ENCODE results near the gene SIGLEC10. TPM values are rescaled to one million over a fixed set of nuclear protein-coding genes. Genes with fewer than 3 reads are reported as not detected.
"Not testable (repeated sequence)": the region's sequence is repeated elsewhere in the genome, so short reads cannot be mapped to it uniquely, and the experiment has no call there.

SIGLEC10 gene, protein sequence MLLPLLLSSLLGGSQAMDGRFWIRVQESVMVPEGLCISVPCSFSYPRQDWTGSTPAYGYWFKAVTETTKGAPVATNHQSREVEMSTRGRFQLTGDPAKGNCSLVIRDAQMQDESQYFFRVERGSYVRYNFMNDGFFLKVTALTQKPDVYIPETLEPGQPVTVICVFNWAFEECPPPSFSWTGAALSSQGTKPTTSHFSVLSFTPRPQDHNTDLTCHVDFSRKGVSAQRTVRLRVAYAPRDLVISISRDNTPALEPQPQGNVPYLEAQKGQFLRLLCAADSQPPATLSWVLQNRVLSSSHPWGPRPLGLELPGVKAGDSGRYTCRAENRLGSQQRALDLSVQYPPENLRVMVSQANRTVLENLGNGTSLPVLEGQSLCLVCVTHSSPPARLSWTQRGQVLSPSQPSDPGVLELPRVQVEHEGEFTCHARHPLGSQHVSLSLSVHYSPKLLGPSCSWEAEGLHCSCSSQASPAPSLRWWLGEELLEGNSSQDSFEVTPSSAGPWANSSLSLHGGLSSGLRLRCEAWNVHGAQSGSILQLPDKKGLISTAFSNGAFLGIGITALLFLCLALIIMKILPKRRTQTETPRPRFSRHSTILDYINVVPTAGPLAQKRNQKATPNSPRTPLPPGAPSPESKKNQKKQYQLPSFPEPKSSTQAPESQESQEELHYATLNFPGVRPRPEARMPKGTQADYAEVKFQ
- not detected for polyA plus RNA-seq (2013, experiment 1 of 2)
- polyA plus RNA-seq (2013, experiment 2 of 2): not detected

DNA sequence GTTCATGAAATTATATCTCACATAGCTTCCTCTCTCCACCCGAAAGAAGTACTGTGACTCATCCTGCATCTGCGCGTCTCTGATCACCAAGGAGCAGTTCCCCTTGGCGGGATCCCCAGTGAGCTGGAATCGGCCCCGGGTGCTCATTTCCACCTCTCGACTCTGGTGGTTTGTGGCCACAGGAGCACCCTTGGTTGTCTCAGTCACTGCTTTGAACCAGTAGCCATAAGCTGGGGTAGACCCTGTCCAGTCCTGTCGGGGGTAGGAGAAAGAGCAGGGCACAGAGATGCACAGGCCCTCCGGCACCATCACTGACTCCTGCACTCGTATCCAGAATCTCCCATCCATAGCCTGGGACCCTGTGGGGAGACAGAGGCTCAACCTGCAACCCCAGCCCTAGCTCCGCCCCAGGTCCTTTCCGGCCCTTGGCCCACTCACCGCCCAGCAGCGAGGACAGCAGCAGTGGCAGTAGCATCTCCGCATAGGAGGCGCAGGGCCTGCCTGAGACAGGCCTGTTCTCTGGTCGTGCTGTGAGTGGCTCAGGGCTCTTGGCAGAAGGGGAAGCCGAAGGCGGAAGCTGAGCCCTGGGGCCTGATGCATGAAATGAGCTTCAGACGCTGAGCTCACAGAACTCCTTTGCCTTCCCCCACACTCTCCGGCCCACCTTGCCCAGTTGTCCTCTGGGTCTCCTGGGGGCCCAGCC, at the start of gene SIGLEC10:
Gene SIGLEC10, minus strand, starts transcription at position 536 of the 703 bp plus-strand sequence. Its CDS starts 61 bp downstream, at position 475.
- H3K9me3 ChIP-seq (ENCODE audit: control insufficient read depth, low read length): no peaks in the 10 kb centered on the region
- H3K4me3 ChIP-seq (ENCODE audit: extremely low read depth, insufficient read depth, low read length, poor library complexity, severe bottlenecking): no peak within 1 kb of the TSS
- H3K4me1 ChIP-seq (ENCODE audit: control insufficient read depth, insufficient read depth, low read length, poor library complexity, severe bottlenecking): no peaks in the 10 kb centered on the region
- no peaks in the 10 kb centered on the region for H3K36me3 ChIP-seq (ENCODE audit: control insufficient read depth, insufficient read depth, low read length)
- H3K27ac ChIP-seq (ENCODE audit: low read depth, low read length, severe bottlenecking): no peak within 1 kb of the TSS
- WGBS, 2 experiments (ENCODE audit: insufficient coverage in 2 of 2): 86 to 87% methylated on average over 19 to 20 of the region's 21 CpGs

DNA sequence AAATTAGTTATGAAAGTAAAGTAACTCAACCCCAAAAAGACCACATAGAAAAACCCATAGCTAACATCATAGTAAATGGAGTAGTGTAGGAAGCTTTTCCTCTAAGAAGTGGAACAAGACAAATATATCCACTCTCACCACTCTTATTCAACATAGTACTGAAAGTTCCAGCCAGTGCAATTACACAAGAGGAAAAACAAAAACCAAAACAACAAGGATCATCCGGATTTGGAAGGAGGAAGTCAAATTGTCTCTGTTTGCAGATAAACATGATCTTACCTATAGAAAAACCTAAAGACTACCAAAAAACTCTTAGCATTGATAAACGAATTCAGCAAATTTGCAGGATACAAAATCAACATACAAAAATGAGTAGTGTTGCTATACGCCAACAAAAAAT, 49.3 kb upstream of the SIGLEC10 start:
- no CpG with 5 or more reads among the region's 3 CpGs for WGBS, 2 experiments (ENCODE audit: insufficient coverage in 2 of 2)

DNA sequence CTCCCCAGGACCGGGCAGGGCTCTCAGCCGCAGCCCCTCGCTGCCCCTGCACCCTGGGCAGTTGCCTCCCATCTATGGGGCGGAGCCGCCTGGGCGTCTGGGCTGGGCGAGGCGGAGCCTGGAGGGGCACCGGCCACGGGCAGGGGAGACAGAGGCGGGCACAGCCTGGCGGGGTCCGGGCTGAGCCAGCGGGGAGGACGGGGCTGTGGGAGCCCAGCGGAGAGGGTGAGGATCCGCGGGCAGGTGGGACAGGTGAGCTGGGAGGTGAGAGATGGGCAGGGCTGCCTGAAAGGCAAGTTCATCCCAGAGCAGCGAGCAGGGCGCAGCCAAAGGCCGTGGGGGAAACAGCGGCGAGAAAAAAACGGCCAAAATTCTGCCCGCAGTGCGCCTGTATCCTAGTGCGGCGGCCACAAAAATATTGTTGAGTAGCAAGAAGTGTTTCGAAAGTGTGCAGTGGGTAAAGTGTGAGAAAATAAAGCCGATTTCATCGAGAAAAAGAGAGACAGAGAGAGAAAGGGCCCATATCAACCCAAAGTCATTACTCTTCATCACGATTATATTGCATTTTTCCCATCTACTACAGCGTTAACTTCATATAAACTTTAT, 46.6 kb upstream of the SIGLEC10 start:
- not testable (repeated sequence) for H3K4me1 ChIP-seq (ENCODE audit: control insufficient read depth, insufficient read depth, low read length, poor library complexity, severe bottlenecking); H3K4me3 ChIP-seq (ENCODE audit: extremely low read depth, insufficient read depth, low read length, poor library complexity, severe bottlenecking); H3K27ac ChIP-seq (ENCODE audit: low read depth, low read length, severe bottlenecking); H3K36me3 ChIP-seq (ENCODE audit: control insufficient read depth, insufficient read depth, low read length); H3K9me3 ChIP-seq (ENCODE audit: control insufficient read depth, low read length)
- WGBS, 2 experiments (ENCODE audit: insufficient coverage in 2 of 2): 38 to 45% methylated on average over 7 to 9 of the region's 33 CpGs

More for the DNA sequence above, 49.3 kb upstream of the SIGLEC10 start:
- Histone ChIP-seq H3K27ac (ENCODE audit: low read depth, low read length, severe bottlenecking) (no peak overlapping the region), H3K4me1 (ENCODE audit: control insufficient read depth, insufficient read depth, low read length, poor library complexity, severe bottlenecking) (peaks cover 5% of the 10 kb centered on the region), H3K4me3 (ENCODE audit: extremely low read depth, insufficient read depth, low read length, poor library complexity, severe bottlenecking) (no peak overlapping the region), H3K9me3 (ENCODE audit: control insufficient read depth, low read length) (no peaks in the 10 kb centered on the region), H3K36me3 (ENCODE audit: control insufficient read depth, insufficient read depth, low read length) (no peaks in the 10 kb centered on the region)

DNA sequence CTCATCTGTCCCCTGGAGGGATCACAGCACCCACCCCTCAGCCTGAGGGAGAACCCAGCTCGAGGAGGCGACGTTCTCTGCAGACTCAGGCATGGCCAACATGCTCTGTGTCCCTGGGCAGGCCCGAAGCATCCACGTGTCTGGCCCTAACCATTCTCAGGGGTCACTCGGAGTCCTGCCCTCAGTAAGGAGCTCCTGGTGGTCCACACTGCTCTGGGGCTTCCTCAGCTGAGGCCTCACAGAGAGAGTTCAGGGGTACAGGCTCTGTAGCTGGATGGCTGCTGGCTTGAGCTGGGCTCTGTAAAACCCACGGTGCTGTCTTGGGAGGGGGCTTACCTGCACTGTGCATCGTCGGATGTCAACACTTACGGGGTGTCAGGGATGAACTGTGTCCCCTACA, 45.2 kb upstream of the SIGLEC10 start:
- WGBS, 2 experiments (ENCODE audit: insufficient coverage in 2 of 2): 87 to 94% methylated on average over 10 of the region's 10 CpGs
- Histone ChIP-seq H3K36me3 (ENCODE audit: control insufficient read depth, insufficient read depth, low read length) (no peaks in the 10 kb centered on the region), H3K27ac (ENCODE audit: low read depth, low read length, severe bottlenecking) (no peak overlapping the region), H3K4me3 (ENCODE audit: extremely low read depth, insufficient read depth, low read length, poor library complexity, severe bottlenecking) (no peak overlapping the region), H3K4me1 (ENCODE audit: control insufficient read depth, insufficient read depth, low read length, poor library complexity, severe bottlenecking) (no peaks in the 10 kb centered on the region), H3K9me3 (ENCODE audit: control insufficient read depth, low read length) (no peaks in the 10 kb centered on the region)

DNA sequence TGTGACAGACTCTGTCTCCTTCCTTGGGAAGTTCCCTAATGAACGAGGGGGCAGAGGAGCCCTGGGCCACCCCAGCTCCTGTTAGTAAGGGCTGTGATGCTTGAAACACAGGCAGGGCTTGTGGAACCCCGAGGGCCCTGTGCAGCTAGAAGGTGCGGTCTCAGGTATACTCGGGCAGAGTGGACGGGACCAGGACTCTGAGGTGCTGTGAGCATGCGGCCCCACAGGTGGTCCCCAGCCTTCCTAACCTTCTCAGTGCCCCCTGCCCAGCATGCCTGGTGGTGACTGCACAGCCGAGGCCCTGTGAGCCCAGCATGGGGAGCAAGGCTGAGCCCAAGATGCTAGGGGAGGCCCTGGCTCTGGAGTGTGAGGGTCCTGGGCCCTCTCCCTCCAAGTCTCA, 44.8 kb upstream of the SIGLEC10 start:
- Histone ChIP-seq H3K27ac (ENCODE audit: low read depth, low read length, severe bottlenecking) (no peak overlapping the region), H3K4me3 (ENCODE audit: extremely low read depth, insufficient read depth, low read length, poor library complexity, severe bottlenecking) (no peak overlapping the region), H3K9me3 (ENCODE audit: control insufficient read depth, low read length) (no peaks in the 10 kb centered on the region), H3K36me3 (ENCODE audit: control insufficient read depth, insufficient read depth, low read length) (no peaks in the 10 kb centered on the region), H3K4me1 (ENCODE audit: control insufficient read depth, insufficient read depth, low read length, poor library complexity, severe bottlenecking) (no peaks in the 10 kb centered on the region)
- WGBS, 2 experiments (ENCODE audit: insufficient coverage in 2 of 2): 84 to 86% methylated on average over 2 to 5 of the region's 7 CpGs

DNA sequence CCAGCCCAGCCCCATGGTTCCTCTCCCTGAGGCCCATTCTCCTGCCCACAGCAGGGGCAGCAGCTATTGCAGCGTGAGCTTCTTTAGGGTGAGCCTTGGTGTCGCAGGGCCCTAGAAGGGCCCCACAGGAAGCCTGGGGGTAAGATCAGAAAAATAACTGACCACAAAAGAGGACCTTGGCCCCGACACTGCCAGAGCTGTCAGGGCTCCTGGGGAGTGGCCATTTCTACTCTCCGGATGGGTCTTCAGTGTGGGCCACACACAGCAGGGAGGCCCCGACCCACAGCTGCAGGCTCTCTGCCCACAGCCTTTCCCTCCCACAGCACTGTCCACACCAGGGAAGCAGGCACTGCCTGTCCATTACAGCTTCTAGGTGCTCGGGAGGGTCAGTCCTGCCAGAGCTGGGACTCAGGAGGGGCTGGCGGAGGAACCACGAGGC, 44.3 kb upstream of the SIGLEC10 start:
- H3K9me3 ChIP-seq (ENCODE audit: control insufficient read depth, low read length): no peaks in the 10 kb centered on the region
- H3K4me1 ChIP-seq (ENCODE audit: control insufficient read depth, insufficient read depth, low read length, poor library complexity, severe bottlenecking): no peaks in the 10 kb centered on the region
- no peak overlapping the region for H3K27ac ChIP-seq (ENCODE audit: low read depth, low read length, severe bottlenecking)
- H3K4me3 ChIP-seq (ENCODE audit: extremely low read depth, insufficient read depth, low read length, poor library complexity, severe bottlenecking): no peak overlapping the region
- WGBS, 2 experiments (ENCODE audit: insufficient coverage in 2 of 2): 83 to 85% methylated on average over 5 of the region's 8 CpGs
- H3K36me3 ChIP-seq (ENCODE audit: control insufficient read depth, insufficient read depth, low read length): no peaks in the 10 kb centered on the region

DNA sequence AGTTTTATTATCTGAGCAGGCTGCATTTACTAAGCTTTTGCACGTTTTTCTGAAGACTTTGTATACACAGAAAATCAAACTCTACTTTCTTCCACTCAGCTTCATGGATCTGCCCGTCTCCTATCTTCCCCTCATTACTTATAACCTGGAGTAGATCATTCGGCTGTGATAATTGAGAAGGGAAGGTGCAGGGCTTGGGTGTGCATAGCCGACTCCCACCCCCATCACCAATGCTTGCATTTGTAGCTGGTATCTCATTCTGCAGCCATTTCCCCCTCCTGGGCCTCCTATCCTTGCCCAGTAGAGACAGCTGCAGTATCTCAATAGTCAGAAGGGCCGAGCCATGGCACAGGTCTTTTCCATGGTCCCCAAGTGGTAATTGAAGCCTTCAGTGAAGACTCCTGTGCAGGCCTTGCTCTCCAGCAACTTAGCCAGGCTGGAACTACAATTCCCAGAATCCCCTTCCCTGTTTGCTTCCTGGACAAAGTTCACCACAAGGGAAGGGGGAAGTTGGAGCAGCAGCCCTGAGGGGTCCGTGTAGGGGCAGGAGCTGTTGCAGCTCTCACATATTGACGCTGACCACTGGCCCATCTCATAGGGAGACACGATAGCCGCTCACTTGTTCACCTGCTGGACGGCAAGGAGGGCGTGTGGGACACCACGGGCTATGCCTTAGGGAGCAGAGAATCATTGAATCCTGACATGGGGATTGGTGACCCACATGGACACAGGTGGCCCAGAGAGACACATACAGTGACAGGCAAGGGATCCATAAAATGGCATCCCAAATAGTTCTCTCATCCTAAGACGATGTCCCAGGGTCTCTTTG, 42.9 kb upstream of the SIGLEC10 start:
- Histone ChIP-seq H3K9me3 (ENCODE audit: control insufficient read depth, low read length) (no peaks in the 10 kb centered on the region), H3K36me3 (ENCODE audit: control insufficient read depth, insufficient read depth, low read length) (no peaks in the 10 kb centered on the region), H3K4me3 (ENCODE audit: extremely low read depth, insufficient read depth, low read length, poor library complexity, severe bottlenecking) (no peak overlapping the region), H3K27ac (ENCODE audit: low read depth, low read length, severe bottlenecking) (no peak overlapping the region), H3K4me1 (ENCODE audit: control insufficient read depth, insufficient read depth, low read length, poor library complexity, severe bottlenecking) (no peaks in the 10 kb centered on the region)
- WGBS, 2 experiments (ENCODE audit: insufficient coverage in 2 of 2): 68 to 77% methylated on average over 7 to 9 of the region's 13 CpGs

DNA sequence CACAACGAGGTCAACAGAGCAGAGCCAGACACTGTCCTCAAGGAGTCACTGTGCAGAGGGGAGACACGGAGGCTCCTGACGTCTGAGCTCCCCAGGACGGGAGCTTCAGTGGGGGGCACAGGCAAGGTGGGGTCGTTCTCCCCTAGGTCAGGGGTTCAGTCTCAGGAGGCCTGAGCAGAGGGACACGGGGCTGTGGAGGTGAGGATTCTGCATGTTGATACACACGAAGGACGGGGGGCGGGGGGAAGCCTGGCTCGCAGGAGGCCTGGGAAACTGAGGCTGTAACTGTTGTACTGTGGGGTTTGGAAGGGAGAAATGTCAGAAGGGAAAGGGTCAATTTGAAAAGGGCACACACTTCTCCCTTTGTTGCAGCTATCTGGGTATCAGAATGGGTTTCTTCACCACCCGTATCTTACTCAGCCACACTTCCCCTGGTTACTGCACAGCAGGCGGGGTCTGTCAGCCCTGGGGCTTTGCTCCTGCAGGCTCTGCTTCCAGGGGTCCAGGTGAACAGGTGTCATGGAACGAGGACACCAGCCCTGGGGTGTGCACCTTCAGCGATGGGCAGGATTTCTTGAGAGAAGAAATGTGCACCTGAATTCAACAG, 41.6 kb upstream of the SIGLEC10 start:
- H3K27ac ChIP-seq (ENCODE audit: low read depth, low read length, severe bottlenecking): no peak overlapping the region
- WGBS, 2 experiments (ENCODE audit: insufficient coverage in 2 of 2): 76 to 83% methylated on average over 9 to 12 of the region's 14 CpGs
- H3K36me3 ChIP-seq (ENCODE audit: control insufficient read depth, insufficient read depth, low read length): no peaks in the 10 kb centered on the region
- no peak overlapping the region for H3K4me3 ChIP-seq (ENCODE audit: extremely low read depth, insufficient read depth, low read length, poor library complexity, severe bottlenecking)
- H3K4me1 ChIP-seq (ENCODE audit: control insufficient read depth, insufficient read depth, low read length, poor library complexity, severe bottlenecking): no peaks in the 10 kb centered on the region
- H3K9me3 ChIP-seq (ENCODE audit: control insufficient read depth, low read length): no peaks in the 10 kb centered on the region

DNA sequence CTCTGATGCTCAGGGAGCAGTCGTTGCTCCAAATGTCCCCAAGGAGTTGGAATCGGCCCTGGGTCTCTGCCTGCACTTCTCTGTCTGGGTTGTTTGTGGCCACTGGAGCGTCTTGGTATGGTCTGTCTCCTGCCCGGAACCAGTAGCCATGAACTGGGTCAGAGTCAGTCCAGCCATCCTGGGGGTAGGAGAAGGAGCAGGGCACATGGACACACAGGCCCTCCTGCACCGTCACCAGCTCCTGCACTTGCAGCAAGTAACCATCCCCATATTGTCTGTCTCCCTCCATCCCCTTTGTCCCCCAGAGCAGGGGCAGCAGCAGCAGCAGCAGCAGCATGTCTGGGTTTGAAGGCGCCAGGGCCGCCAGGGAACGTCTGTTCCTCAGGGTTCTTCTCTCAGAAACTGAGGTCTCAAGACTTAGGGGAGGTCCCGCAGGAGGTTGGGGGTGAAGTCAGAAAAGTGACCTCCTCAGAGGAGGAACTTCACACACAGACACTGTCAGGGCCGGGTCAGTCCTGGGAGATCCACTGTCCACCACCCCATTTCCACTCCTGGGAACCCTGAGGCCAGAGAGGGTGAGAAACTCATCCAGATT, 40.7 kb upstream of the SIGLEC10 start, which contains the start of gene SIGLEC8:
Gene SIGLEC8, minus strand, starts transcription at position 404 of the 595 bp plus-strand sequence. Its CDS starts 67 bp downstream, at position 337.
- H3K27ac ChIP-seq (ENCODE audit: low read depth, low read length, severe bottlenecking): no peak within 1 kb of the TSS
- H3K4me3 ChIP-seq (ENCODE audit: extremely low read depth, insufficient read depth, low read length, poor library complexity, severe bottlenecking): no peak within 1 kb of the TSS
- no peaks in the 10 kb centered on the region for H3K36me3 ChIP-seq (ENCODE audit: control insufficient read depth, insufficient read depth, low read length)
- H3K4me1 ChIP-seq (ENCODE audit: control insufficient read depth, insufficient read depth, low read length, poor library complexity, severe bottlenecking): no peaks in the 10 kb centered on the region
- 77 to 78% methylated on average over 3 to 8 of the region's 10 CpGs for WGBS, 2 experiments (ENCODE audit: insufficient coverage in 2 of 2)
- no peaks in the 10 kb centered on the region for H3K9me3 ChIP-seq (ENCODE audit: control insufficient read depth, low read length)
